ENCODE results near the gene NSG2.
"Not testable (repeated sequence)": the region's sequence is repeated elsewhere in the genome, so short reads cannot be mapped to it uniquely, and the experiment has no call there.

The NSG2 gene

GRCh38 chr5:174010365-174010764, 35.1 kb upstream of the NSG2 start:
- no peak for TF ChIP-seq CTCF (IDR thresholded peaks at IDR 0.05)
- Mint-ChIP-seq H3K4me1 (no peaks in the 10 kb centered on the region), H3K27ac (no peak overlapping the region), H3K4me3 (no peak overlapping the region), H3K36me3 (ENCODE audit: low read depth) (no peaks in the 10 kb centered on the region), H3K27me3 (ENCODE audit: low read depth, poor library complexity) (peaks cover 5% of the 10 kb centered on the region), H3K9me3 (peaks cover 16% of the 10 kb centered on the region)
- DNase-seq = no peak

- DNase-seq = no peak
- Mint-ChIP-seq H3K36me3 (ENCODE audit: low read depth) (no peaks in the 10 kb centered on the region), H3K4me3 (no peak overlapping the region), H3K27ac (no peak overlapping the region), H3K27me3 (ENCODE audit: low read depth, poor library complexity) (peaks cover 5% of the 10 kb centered on the region), H3K9me3 (peaks cover 16% of the 10 kb centered on the region), H3K4me1 (no peaks in the 10 kb centered on the region)
- no peak for TF ChIP-seq CTCF (IDR thresholded peaks at IDR 0.05)
Observed at GRCh38 chr5:174011441-174011840, 34.1 kb upstream of the NSG2 start.

- not testable (repeated sequence) for H3K27ac Mint-ChIP-seq; H3K27me3 Mint-ChIP-seq (ENCODE audit: low read depth, poor library complexity)
- Mint-ChIP-seq H3K36me3 (ENCODE audit: low read depth) (peaks cover 14% of the 10 kb centered on the region), H3K9me3 (peaks cover 29% of the 10 kb centered on the region), H3K4me1 (peaks cover 22% of the 10 kb centered on the region), H3K4me3 (peak overlapping the region; percentile 76)
- peak; percentile 14 for DNase-seq
- peak; percentile 36 for TF ChIP-seq CTCF (IDR thresholded peaks at IDR 0.05)
Observed at GRCh38 chr5:174020069-174020927, 25.2 kb upstream of the NSG2 start.

- Mint-ChIP-seq H3K4me1 (peaks cover 22% of the 10 kb centered on the region), H3K27me3 (ENCODE audit: low read depth, poor library complexity) (peaks cover 4% of the 10 kb centered on the region), H3K4me3 (no peak overlapping the region), H3K9me3 (peaks cover 29% of the 10 kb centered on the region), H3K27ac (no peak overlapping the region), H3K36me3 (ENCODE audit: low read depth) (peaks cover 14% of the 10 kb centered on the region)
- TF ChIP-seq CTCF (IDR thresholded peaks at IDR 0.05) = no peak
- no peak for DNase-seq
Observed at GRCh38 chr5:174020928-174021304, 24.6 kb upstream of the NSG2 start.

- Mint-ChIP-seq H3K9me3 (peaks cover 27% of the 10 kb centered on the region), H3K27ac (peak overlapping the region; percentile 68), H3K4me1 (peaks cover 22% of the 10 kb centered on the region), H3K36me3 (ENCODE audit: low read depth) (peaks cover 14% of the 10 kb centered on the region), H3K4me3 (peak overlapping the region; percentile 31), H3K27me3 (ENCODE audit: low read depth, poor library complexity) (peaks cover 4% of the 10 kb centered on the region)
- DNase-seq = no peak
- TF ChIP-seq CTCF (IDR thresholded peaks at IDR 0.05) = no peak
Observed at GRCh38 chr5:174022384-174023095, 23.0 kb upstream of the NSG2 start.

All from nephron progenitor cell (in vitro differentiated cells).